Loucy (cell line): ENCODE data around the gene PDE6B.

Experiments
- H2AFZ ChIP-seq: fragments of 200-600 bp; sonication (generic); 2 replicates; pipeline ENCODE4 v1.6.0; 2016; ENCODE audit warnings: antibody characterized with exemption, mild to moderate bottlenecking, low read length, moderate library complexity
- H3F3A ChIP-seq: fragments of 200-600 bp; 2 replicates; pipeline ENCODE4 v1.6.0; 2016; ENCODE audit warnings: antibody characterized with exemption, low read depth, mild to moderate bottlenecking
- H3K27me3 ChIP-seq: fragments of 200-600 bp; sonication (generic); 2 replicates; pipeline ENCODE4 v1.6.1; 2014; ENCODE audit warnings: low read length, mild to moderate bottlenecking; ENCODE audit not compliant: insufficient read depth, poor library complexity, severe bottlenecking
- H3K36me3 ChIP-seq: fragments of 200-600 bp; sonication (generic); 2 replicates; pipeline ENCODE4 v1.6.1; 2016; ENCODE audit warnings: low read length; ENCODE audit not compliant: insufficient read depth
- H3K4me1 ChIP-seq: fragments of 200-600 bp; sonication (generic); 2 replicates; pipeline ENCODE4 v1.5.1; 2014; ENCODE audit warnings: low read length, mild to moderate bottlenecking; ENCODE audit not compliant: insufficient read depth, poor library complexity, severe bottlenecking
- H3K4me2 ChIP-seq: fragments of 200-600 bp; sonication (generic); 2 replicates; pipeline ENCODE4 v1.6.0; 2014; ENCODE audit warnings: antibody characterized with exemption, low read length, low read depth, mild to moderate bottlenecking; ENCODE audit not compliant: poor library complexity, severe bottlenecking
- H3K4me3 ChIP-seq: fragments of 200-600 bp; sonication (generic); 2 replicates; pipeline ENCODE4 v1.5.1; 2014; ENCODE audit warnings: low read length, mild to moderate bottlenecking, mixed read lengths; ENCODE audit not compliant: poor library complexity, severe bottlenecking
- H3K79me2 ChIP-seq: fragments of 200-600 bp; sonication (generic); 2 replicates; pipeline ENCODE4 v1.6.1; 2014; ENCODE audit warnings: low read length; ENCODE audit not compliant: insufficient read depth
- H3K9ac ChIP-seq: fragments of 200-600 bp; sonication (generic); 2 replicates; pipeline ENCODE4 v1.6.0; 2014; ENCODE audit warnings: mild to moderate bottlenecking, low read depth, low read length, moderate library complexity; ENCODE audit not compliant: poor library complexity, severe bottlenecking
- H3K9me2 ChIP-seq: fragments of 200-600 bp; sonication (generic); replicated peaks from 2 replicates; pipeline ENCODE4 v1.6.1; 2016; ENCODE audit warnings: low read depth, low read length, mixed read lengths
- H3K9me3 ChIP-seq: fragments of 200-600 bp; sonication (generic); 2 replicates; pipeline ENCODE4 v1.6.1; 2014; ENCODE audit warnings: mild to moderate bottlenecking, antibody characterized with exemption, low read length, low read depth; ENCODE audit not compliant: insufficient read depth
- H4K20me1 ChIP-seq: fragments of 200-600 bp; sonication (generic); 2 replicates; pipeline ENCODE4 v1.6.0; 2014; ENCODE audit warnings: antibody characterized with exemption, low read length, mild to moderate bottlenecking; ENCODE audit not compliant: insufficient read depth, poor library complexity, severe bottlenecking
- CTCF ChIP-seq: fragments of 200-600 bp; sonication (generic); conservative IDR thresholded peaks from 2 replicates; pipeline ENCODE4 v1.5.1; 2014; ENCODE audit warnings: mild to moderate bottlenecking, antibody characterized with exemption, low read length
- EZH2phosphoT487 ChIP-seq: fragments of 200-600 bp; IDR thresholded peaks from 2 replicates; pipeline ENCODE4 v1.6.1; 2018; ENCODE audit warnings: antibody characterized with exemption, mild to moderate bottlenecking, moderate library complexity, borderline replicate concordance

PDE6B gene

GRCh38 chr4:649293-649625 is 23.9 kb downstream of the PDE6B start:
- H3K36me3 ChIP-seq: no peaks in the 10 kb centered on the region
- no peak overlapping the region for H3K4me2 ChIP-seq
- no peaks in the 10 kb centered on the region for H3F3A ChIP-seq
- no peaks in the 10 kb centered on the region for H3K79me2 ChIP-seq
- no peak overlapping the region for H3K4me3 ChIP-seq
- H3K9me2 ChIP-seq: no peaks in the 10 kb centered on the region
- no peaks in the 10 kb centered on the region for H4K20me1 ChIP-seq
- no peaks in the 10 kb centered on the region for H3K4me1 ChIP-seq
- no peak overlapping the region for H2AFZ ChIP-seq
- H3K9ac ChIP-seq: no peak overlapping the region
- no peak for TF ChIP-seq EZH2phosphoT487
- TF ChIP-seq CTCF: no peak
- no peaks in the 10 kb centered on the region for H3K27me3 ChIP-seq
- peaks cover 34% of the 10 kb centered on the region; the same call in 1 of the 2 replicates for H3K9me3 ChIP-seq

- Histone ChIP-seq H3K4me3 (no peak overlapping the region), H3K4me1 (no peaks in the 10 kb centered on the region), H3K9ac (no peak overlapping the region), H3K9me3 (peaks cover 34% of the 10 kb centered on the region; the same call in 1 of the 2 replicates), H3K27me3 (no peaks in the 10 kb centered on the region), H3F3A (no peaks in the 10 kb centered on the region), H3K36me3 (no peaks in the 10 kb centered on the region), H2AFZ (no peak overlapping the region), H4K20me1 (no peaks in the 10 kb centered on the region), H3K79me2 (no peaks in the 10 kb centered on the region), H3K4me2 (no peak overlapping the region), H3K9me2 (no peaks in the 10 kb centered on the region)
- no peak for TF ChIP-seq EZH2phosphoT487
- TF ChIP-seq CTCF: no peak
Measured at GRCh38 chr4:649751-650310, 24.5 kb downstream of the PDE6B start.

- H3K27me3 ChIP-seq: no peaks in the 10 kb centered on the region
Measured at GRCh38 chr4:650461-650860, 25.1 kb downstream of the PDE6B start.

More at GRCh38 chr4:650461-650860, 25.1 kb downstream of the PDE6B start:
- H3K36me3 ChIP-seq: no peaks in the 10 kb centered on the region
- H2AFZ ChIP-seq: no peak overlapping the region
- H3K4me3 ChIP-seq: no peak overlapping the region
- H3K79me2 ChIP-seq: no peaks in the 10 kb centered on the region
- H3K4me2 ChIP-seq: no peak overlapping the region
- no peaks in the 10 kb centered on the region for H3F3A ChIP-seq
- TF ChIP-seq EZH2phosphoT487: no peak
- no peak for TF ChIP-seq CTCF
- no peak overlapping the region for H3K9ac ChIP-seq
- H3K9me2 ChIP-seq: no peaks in the 10 kb centered on the region
- peaks cover 34% of the 10 kb centered on the region; the same call in 1 of the 2 replicates for H3K9me3 ChIP-seq
- no peaks in the 10 kb centered on the region for H3K4me1 ChIP-seq
- no peaks in the 10 kb centered on the region for H4K20me1 ChIP-seq
